Measurements from ENCODE around the gene FBLL1.
"Not testable (repeated sequence)": the region's sequence is repeated elsewhere in the genome, so short reads cannot be mapped to it uniquely, and the experiment has no call there.

FBLL1 gene

GRCh38 chr5:168563959-168564358 is 34.9 kb downstream of the FBLL1 start:
- TF ChIP-seq MYC (IDR thresholded peaks at IDR 0.05; ENCODE audit: low read depth, low read length) (no peak), MAX (IDR thresholded peaks at IDR 0.05; ENCODE audit: low read depth, low read length) (no peak), CTCF (IDR thresholded peaks at IDR 0.05; ENCODE audit: low read depth, low read length) (no peak), POLR2A (IDR thresholded peaks at IDR 0.05; ENCODE audit: extremely low read depth, insufficient read length) (no peak)
- no peak for DNase-seq (ENCODE audit: low read depth)
- no peak overlapping the region for H3K4me3 ChIP-seq (ENCODE audit: low read depth, low read length)

- TF ChIP-seq MAX (IDR thresholded peaks at IDR 0.05; ENCODE audit: low read depth, low read length) (no peak), CTCF (IDR thresholded peaks at IDR 0.05; ENCODE audit: low read depth, low read length) (no peak), MYC (IDR thresholded peaks at IDR 0.05; ENCODE audit: low read depth, low read length) (no peak), POLR2A (IDR thresholded peaks at IDR 0.05; ENCODE audit: extremely low read depth, insufficient read length) (no peak)
- DNase-seq (ENCODE audit: low read depth), result no peak
- H3K4me3 ChIP-seq (ENCODE audit: low read depth, low read length), result no peak overlapping the region
Measured at GRCh38 chr5:168568738-168569137, 39.6 kb downstream of the FBLL1 start.

- no peak overlapping the region for H3K4me3 ChIP-seq (ENCODE audit: low read depth, low read length)
- TF ChIP-seq POLR2A (IDR thresholded peaks at IDR 0.05; ENCODE audit: extremely low read depth, insufficient read length), result no peak
- TF ChIP-seq CTCF (IDR thresholded peaks at IDR 0.05; ENCODE audit: low read depth, low read length), result no peak
- TF ChIP-seq MAX (IDR thresholded peaks at IDR 0.05; ENCODE audit: low read depth, low read length), result no peak
- DNase-seq (ENCODE audit: low read depth), result no peak
Measured at GRCh38 chr5:168570490-168571328, 41.6 kb downstream of the FBLL1 start.

GRCh38 chr5:168573663-168574062 is 44.6 kb downstream of the FBLL1 start:
- H3K4me3 ChIP-seq (ENCODE audit: low read depth, low read length); DNase-seq (ENCODE audit: low read depth): not testable (repeated sequence)

- H3K4me3 ChIP-seq (ENCODE audit: low read depth, low read length); DNase-seq (ENCODE audit: low read depth): not testable (repeated sequence)
Measured at GRCh38 chr5:168574156-168574555, 45.1 kb downstream of the FBLL1 start.

- TF ChIP-seq POLR2A (IDR thresholded peaks at IDR 0.05; ENCODE audit: extremely low read depth, insufficient read length) (no peak), MAX (IDR thresholded peaks at IDR 0.05; ENCODE audit: low read depth, low read length) (no peak), MYC (IDR thresholded peaks at IDR 0.05; ENCODE audit: low read depth, low read length) (no peak)
- peak overlapping the region; percentile 98 for H3K4me3 ChIP-seq (ENCODE audit: low read depth, low read length)
- no peak for DNase-seq (ENCODE audit: low read depth)
Measured at GRCh38 chr5:168575391-168576372, 46.6 kb downstream of the FBLL1 start.

GRCh38 chr5:168578006-168578405 is 48.9 kb downstream of the FBLL1 start:
- H3K4me3 ChIP-seq (ENCODE audit: low read depth, low read length), result peak overlapping the region; percentile 98
- TF ChIP-seq MAX (IDR thresholded peaks at IDR 0.05; ENCODE audit: low read depth, low read length) (peak; percentile 67; the same call in 1 of the 2 replicates), MYC (IDR thresholded peaks at IDR 0.05; ENCODE audit: low read depth, low read length) (no peak)
- peak; percentile 45 for DNase-seq (ENCODE audit: low read depth)

All from NB4 (cell line).